Omental fat pad (tissue), 4 donors: ENCODE results near the gene INTS15. TPM values are rescaled to one million over a fixed set of nuclear protein-coding genes. Genes with fewer than 3 reads are reported as not detected.

Source experiments
- ATAC-seq: fragments of 150-250 bp; one replicate; pipeline ENCODE4 v1.9.1; 2016; ENCODE audit warnings: mild to moderate bottlenecking, moderate library complexity; ENCODE audit not compliant: low FRiP score
- DNase-seq: peaks from one replicate; pipeline ENCODE4 v3.0.0-alpha.2; 2019; ENCODE audit warnings: low spot score
- CTCF ChIP-seq, 3 donors: fragments of 450-650 bp; IDR thresholded peaks; one replicate each; pipeline ENCODE4 v1.5.1; 2016 to 2017; ENCODE audit warnings: antibody characterized with exemption in 3 of 3, mild to moderate bottlenecking in 3 of 3, moderate library complexity in 2 of 3
- total RNA-seq, 4 donors: library from RNA; depleted of rRNA; stranded (reverse); fragments of >200 nt; gene quantifications; one replicate each; pipeline ENCODE4 v1.1.0, GENCODE V29; 2016

INTS15 gene
- total RNA-seq, 4 donors from 2014 or later, result 20.2 to 45.1 (median 24.1) TPM

GRCh38 chr7:6612819-6613218, 23.0 kb downstream of the INTS15 start:
- ATAC-seq (no peak), DNase-seq (no peak)
- no peak for TF ChIP-seq CTCF (IDR thresholded peaks at IDR 0.05)

- no peak for DNase-seq
- no peak for ATAC-seq
- no peak for TF ChIP-seq CTCF (IDR thresholded peaks at IDR 0.05)
Measured at GRCh38 chr7:6613706-6614105, 23.9 kb downstream of the INTS15 start.

- TF ChIP-seq CTCF (IDR thresholded peaks at IDR 0.05), result no peak
- no peak for DNase-seq
Measured at GRCh38 chr7:6614953-6615722, 25.3 kb downstream of the INTS15 start, which contains the start of gene ZNF853. TSS of gene ZNF853 (plus strand) at chr7:6615610. CDS start at chr7:6616175, 565 bp downstream.

GRCh38 chr7:6615723-6616555, 26.1 kb downstream of the INTS15 start:
- ATAC-seq (peak; percentile 22), DNase-seq (no peak)
- TF ChIP-seq CTCF (IDR thresholded peaks at IDR 0.05), result no peak

More at GRCh38 chr7:6614953-6615722, 25.3 kb downstream of the INTS15 start, which contains the start of gene ZNF853:
- ATAC-seq, result peak; percentile 54

- DNase-seq, result no peak
- no peak for ATAC-seq
Measured at GRCh38 chr7:6616854-6617643, 27.2 kb downstream of the INTS15 start.

More at GRCh38 chr7:6616854-6617643, 27.2 kb downstream of the INTS15 start:
- TF ChIP-seq CTCF (IDR thresholded peaks at IDR 0.05), result no peak
